ENCODE data around the gene STRIP1. TPM values are rescaled to one million over a fixed set of nuclear protein-coding genes. Genes with fewer than 3 reads are reported as not detected.

Gene STRIP1, protein sequence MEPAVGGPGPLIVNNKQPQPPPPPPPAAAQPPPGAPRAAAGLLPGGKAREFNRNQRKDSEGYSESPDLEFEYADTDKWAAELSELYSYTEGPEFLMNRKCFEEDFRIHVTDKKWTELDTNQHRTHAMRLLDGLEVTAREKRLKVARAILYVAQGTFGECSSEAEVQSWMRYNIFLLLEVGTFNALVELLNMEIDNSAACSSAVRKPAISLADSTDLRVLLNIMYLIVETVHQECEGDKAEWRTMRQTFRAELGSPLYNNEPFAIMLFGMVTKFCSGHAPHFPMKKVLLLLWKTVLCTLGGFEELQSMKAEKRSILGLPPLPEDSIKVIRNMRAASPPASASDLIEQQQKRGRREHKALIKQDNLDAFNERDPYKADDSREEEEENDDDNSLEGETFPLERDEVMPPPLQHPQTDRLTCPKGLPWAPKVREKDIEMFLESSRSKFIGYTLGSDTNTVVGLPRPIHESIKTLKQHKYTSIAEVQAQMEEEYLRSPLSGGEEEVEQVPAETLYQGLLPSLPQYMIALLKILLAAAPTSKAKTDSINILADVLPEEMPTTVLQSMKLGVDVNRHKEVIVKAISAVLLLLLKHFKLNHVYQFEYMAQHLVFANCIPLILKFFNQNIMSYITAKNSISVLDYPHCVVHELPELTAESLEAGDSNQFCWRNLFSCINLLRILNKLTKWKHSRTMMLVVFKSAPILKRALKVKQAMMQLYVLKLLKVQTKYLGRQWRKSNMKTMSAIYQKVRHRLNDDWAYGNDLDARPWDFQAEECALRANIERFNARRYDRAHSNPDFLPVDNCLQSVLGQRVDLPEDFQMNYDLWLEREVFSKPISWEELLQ
- 10 to 100 TPM; 64.9 to 66.1 TPM for total RNA-seq
- 61.2 TPM for polyA plus RNA-seq (2013, experiment 1 of 2)
- 53.1 TPM for polyA plus RNA-seq (2013, experiment 2 of 2)
- long read RNA-seq, experiment 1, partial matches to known transcripts, result 3 of 12 reads
- long read RNA-seq, experiment 1, other reads (novel, unspliced or antisense), result 6 of 12 reads
- long read RNA-seq, experiment 2, transcript STRIP1-201 (21 exons, 3,265 nt), result major isoform, 92 of 143 reads
- long read RNA-seq, experiment 2, partial matches to known transcripts, result 8 of 143 reads
- long read RNA-seq, experiment 2, other reads (novel, unspliced or antisense), result 43 of 143 reads
- long read RNA-seq, experiment 3, transcript STRIP1-201 (21 exons, 3,265 nt), result major isoform, 200 of 252 reads
- long read RNA-seq, experiment 3, partial matches to known transcripts, result 16 of 252 reads
- long read RNA-seq, experiment 3, other reads (novel, unspliced or antisense), result 36 of 252 reads
- long read RNA-seq, experiment 4, partial matches to known transcripts, result 2 of 2 reads
- long read RNA-seq, experiment 4, other reads (novel, unspliced or antisense), result 0 of 2 reads

GRCh38 chr1:110034451-110035235 lies at the start of gene STRIP1:
STRIP1 (plus strand) TSS chr1:110034624; CDS start chr1:110034638, 14 bp downstream.
- H3K4me3 Mint-ChIP-seq, result peak within 1 kb of the TSS; percentile 82
- no peaks in the 10 kb centered on the region for H3K27me3 Mint-ChIP-seq (ENCODE audit: insufficient read depth)
- H3K36me3 ChIP-seq (ENCODE audit: control insufficient read depth, insufficient read depth, low read length), result peaks cover 29% of the 10 kb centered on the region
- TF ChIP-seq, protein P1, sequence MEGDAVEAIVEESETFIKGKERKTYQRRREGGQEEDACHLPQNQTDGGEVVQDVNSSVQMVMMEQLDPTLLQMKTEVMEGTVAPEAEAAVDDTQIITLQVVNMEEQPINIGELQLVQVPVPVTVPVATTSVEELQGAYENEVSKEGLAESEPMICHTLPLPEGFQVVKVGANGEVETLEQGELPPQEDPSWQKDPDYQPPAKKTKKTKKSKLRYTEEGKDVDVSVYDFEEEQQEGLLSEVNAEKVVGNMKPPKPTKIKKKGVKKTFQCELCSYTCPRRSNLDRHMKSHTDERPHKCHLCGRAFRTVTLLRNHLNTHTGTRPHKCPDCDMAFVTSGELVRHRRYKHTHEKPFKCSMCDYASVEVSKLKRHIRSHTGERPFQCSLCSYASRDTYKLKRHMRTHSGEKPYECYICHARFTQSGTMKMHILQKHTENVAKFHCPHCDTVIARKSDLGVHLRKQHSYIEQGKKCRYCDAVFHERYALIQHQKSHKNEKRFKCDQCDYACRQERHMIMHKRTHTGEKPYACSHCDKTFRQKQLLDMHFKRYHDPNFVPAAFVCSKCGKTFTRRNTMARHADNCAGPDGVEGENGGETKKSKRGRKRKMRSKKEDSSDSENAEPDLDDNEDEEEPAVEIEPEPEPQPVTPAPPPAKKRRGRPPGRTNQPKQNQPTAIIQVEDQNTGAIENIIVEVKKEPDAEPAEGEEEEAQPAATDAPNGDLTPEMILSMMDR (conservative IDR thresholded peaks at IDR 0.05), result no peak
- peak within 1 kb of the TSS; percentile 84 for H3K27ac ChIP-seq (ENCODE audit: low read depth, low read length)
- H3K27me3 ChIP-seq (ENCODE audit: control insufficient read depth, insufficient read depth, low read length, poor library complexity, severe bottlenecking), result no peaks in the 10 kb centered on the region
- H3K27ac Mint-ChIP-seq, result peak within 1 kb of the TSS; percentile 91
- peak within 1 kb of the TSS; percentile 93 for H3K9ac ChIP-seq (ENCODE audit: extremely low read depth, low read length, poor library complexity, severe bottlenecking)
- H3K36me3 Mint-ChIP-seq (ENCODE audit: low read depth), result peaks cover 29% of the 10 kb centered on the region
- H3K4me1 ChIP-seq (ENCODE audit: control insufficient read depth, insufficient read depth, low read length), result peaks cover 3% of the 10 kb centered on the region
- H3K9me3 Mint-ChIP-seq, result no peaks in the 10 kb centered on the region
- 0% methylated on average over 20 to 66 of the region's 66 CpGs for WGBS, 2 experiments (ENCODE audit: insufficient coverage in 1 of 2, insufficient read length in 1 of 2)
- peak within 1 kb of the TSS; percentile 97 for H3K4me3 ChIP-seq (ENCODE audit: low read length)
- H3K9me3 ChIP-seq (ENCODE audit: control insufficient read depth, low read length), result no peaks in the 10 kb centered on the region
- H3K4me1 Mint-ChIP-seq, result peaks cover 22% of the 10 kb centered on the region
- peak; percentile 96 for DNase-seq

- peaks cover 14% of the 10 kb centered on the region for H3K36me3 ChIP-seq (ENCODE audit: control insufficient read depth, insufficient read depth, low read length)
- no peak for DNase-seq
- Mint-ChIP-seq H3K4me3 (peak overlapping the region; percentile 82), H3K4me1 (peaks cover 30% of the 10 kb centered on the region), H3K9me3 (no peaks in the 10 kb centered on the region), H3K27me3 (ENCODE audit: insufficient read depth) (peaks cover 12% of the 10 kb centered on the region), H3K36me3 (ENCODE audit: low read depth) (peaks cover 5% of the 10 kb centered on the region), H3K27ac (peak overlapping the region; percentile 99)
- H3K27me3 ChIP-seq (ENCODE audit: control insufficient read depth, insufficient read depth, low read length, poor library complexity, severe bottlenecking), result no peaks in the 10 kb centered on the region
- no peaks in the 10 kb centered on the region for H3K9me3 ChIP-seq (ENCODE audit: control insufficient read depth, low read length)
- H3K27ac ChIP-seq (ENCODE audit: low read depth, low read length), result peak overlapping the region; percentile 92
- H3K9ac ChIP-seq (ENCODE audit: extremely low read depth, low read length, poor library complexity, severe bottlenecking), result peak overlapping the region; percentile 91
- H3K4me1 ChIP-seq (ENCODE audit: control insufficient read depth, insufficient read depth, low read length), result peaks cover 5% of the 10 kb centered on the region
- H3K4me3 ChIP-seq (ENCODE audit: low read length), result peak overlapping the region; percentile 84
- TF ChIP-seq, protein P1 (conservative IDR thresholded peaks at IDR 0.05), result no peak
- 15 to 27% methylated on average over 6 to 22 of the region's 22 CpGs for WGBS, 2 experiments (ENCODE audit: insufficient coverage in 1 of 2, insufficient read length in 1 of 2)
Observed at GRCh38 chr1:109985247-109986053, 49.0 kb upstream of the STRIP1 start.

Measured in endodermal cell (in vitro differentiated cells).